Mesendoderm (in vitro differentiated cells): ENCODE results near the gene FAM78A. TPM values are rescaled to one million over a fixed set of nuclear protein-coding genes. Genes with fewer than 3 reads are reported as not detected.

Experiments
- DNase-seq: peaks from one replicate; pipeline ENCODE4 v3.0.0; 2013
- H2AK5ac ChIP-seq: 2 replicates; pipeline ENCODE4 v1.6.1; 2013; ENCODE audit warnings: low read length, inconsistent platforms
- H2BK120ac ChIP-seq: 2 replicates; pipeline ENCODE4 v1.6.1; 2013; ENCODE audit warnings: low read depth, mild to moderate bottlenecking, low read length, moderate library complexity, mixed read lengths
- H2BK15ac ChIP-seq: replicated peaks from 2 replicates; pipeline ENCODE4 v1.6.1; 2013; ENCODE audit warnings: low read depth, mild to moderate bottlenecking, moderate library complexity
- H2BK5ac ChIP-seq: 2 replicates; pipeline ENCODE4 v1.6.1; 2013; ENCODE audit warnings: low read length, inconsistent platforms
- H3K18ac ChIP-seq: 2 replicates; pipeline ENCODE4 v1.6.1; 2013; ENCODE audit warnings: mild to moderate bottlenecking, low read length, mixed read lengths
- H3K23ac ChIP-seq: one replicate; pipeline ENCODE4 v1.6.1; 2013; ENCODE audit warnings: low read length
- H3K27ac ChIP-seq: 2 replicates; pipeline ENCODE4 v1.5.1; 2013; ENCODE audit warnings: low read depth, mild to moderate bottlenecking, inconsistent platforms, low read length, moderate library complexity
- H3K27me3 ChIP-seq: 2 replicates; pipeline ENCODE4 v1.6.1; 2013; ENCODE audit warnings: low read length, control low read depth, mild to moderate bottlenecking, inconsistent platforms; ENCODE audit not compliant: insufficient read depth, poor library complexity
- H3K36me3 ChIP-seq: 2 replicates; pipeline ENCODE4 v1.6.1; 2013; ENCODE audit warnings: low read length, inconsistent platforms; ENCODE audit not compliant: control insufficient read depth, insufficient read depth
- H3K4ac ChIP-seq: one replicate; pipeline ENCODE4 v1.6.1; 2013; ENCODE audit warnings: low read depth, mild to moderate bottlenecking, low read length, moderate library complexity
- H3K4me1 ChIP-seq: 2 replicates; pipeline ENCODE4 v1.6.1; 2013; ENCODE audit warnings: low read depth, low read length, inconsistent platforms; ENCODE audit not compliant: control insufficient read depth
- H3K4me2 ChIP-seq: 2 replicates; pipeline ENCODE4 v1.6.1; 2013; ENCODE audit warnings: low read length
- H3K4me3 ChIP-seq: 2 replicates; pipeline ENCODE4 v1.5.1; 2013; ENCODE audit warnings: mild to moderate bottlenecking, low read length
- H3K56ac ChIP-seq: one replicate; pipeline ENCODE4 v1.6.1; 2013; ENCODE audit warnings: low read length
- H3K79me1 ChIP-seq: 2 replicates; pipeline ENCODE4 v1.6.1; 2013; ENCODE audit warnings: low read length, inconsistent platforms
- H3K79me2 ChIP-seq: 2 replicates; pipeline ENCODE4 v1.6.1; 2013; ENCODE audit warnings: mild to moderate bottlenecking, low read length; ENCODE audit not compliant: control insufficient read depth, insufficient read depth
- H3K9ac ChIP-seq: 2 replicates; pipeline ENCODE4 v1.6.1; 2013; ENCODE audit warnings: low read length, inconsistent platforms
- H4K5ac ChIP-seq: one replicate; pipeline ENCODE4 v1.6.1; 2013; ENCODE audit warnings: low read length
- H4K8ac ChIP-seq: one replicate; pipeline ENCODE4 v1.6.1; 2013; ENCODE audit warnings: low read depth, mild to moderate bottlenecking, control low read depth, low read length, moderate library complexity
- WGBS: extraction: QIAGEN DNeasy Blood & Tissue Kit; methylation state at CpG from one replicate; pipeline ENCODE4 v1.1.7; 2013; ENCODE audit warnings: low lambda C conversion rate, missing lambda C conversion rate; ENCODE audit not compliant: insufficient coverage; ENCODE audit errors: extremely low coverage; 5-methylcytosine and 5-hydroxymethylcytosine counted together
- polyA plus RNA-seq, 2 experiments: library from polyadenylated mRNA; stranded (reverse); fragments of 200-250 nt; gene quantifications; one replicate each; pipeline ENCODE4 v1.2.3, GENCODE V29; 2013

Gene FAM78A
- polyA plus RNA-seq (2013, experiment 1 of 2) = 0.32 TPM
- polyA plus RNA-seq (2013, experiment 2 of 2) = 0.28 TPM

GRCh38 chr9:131276094-131276888 is at the start of gene FAM78A:
Gene FAM78A (minus strand): TSS chr9:131276510. CDS start chr9:131276179, 331 bp downstream.
- H3K56ac ChIP-seq = peak within 1 kb of the TSS; percentile 49
- no peak within 1 kb of the TSS for H3K4me3 ChIP-seq
- no peak within 1 kb of the TSS for H2AK5ac ChIP-seq
- whole genome bisulfite sequencing = no CpG with 5 or more reads among the region's 76 CpGs
- H3K36me3 ChIP-seq = no peaks in the 10 kb centered on the region
- no peak within 1 kb of the TSS for H4K5ac ChIP-seq
- peak within 1 kb of the TSS; percentile 49 for H3K9ac ChIP-seq
- H3K4me1 ChIP-seq = no peaks in the 10 kb centered on the region
- H2BK5ac ChIP-seq = no peak within 1 kb of the TSS
- H2BK15ac ChIP-seq = no peak within 1 kb of the TSS
- no peak within 1 kb of the TSS for H3K4ac ChIP-seq
- no peak within 1 kb of the TSS for H2BK120ac ChIP-seq
- H3K23ac ChIP-seq = no peak within 1 kb of the TSS
- no peaks in the 10 kb centered on the region for H3K79me1 ChIP-seq
- DNase-seq = no peak
- H3K4me2 ChIP-seq = peak within 1 kb of the TSS; percentile 52
- peaks cover 6% of the 10 kb centered on the region for H3K27me3 ChIP-seq
- no peak within 1 kb of the TSS for H3K18ac ChIP-seq
- H3K79me2 ChIP-seq = no peaks in the 10 kb centered on the region
- no peak within 1 kb of the TSS for H4K8ac ChIP-seq
- H3K27ac ChIP-seq = no peak within 1 kb of the TSS

GRCh38 chr9:131324736-131325679 is 48.7 kb upstream of the FAM78A start:
- Histone ChIP-seq H3K9ac (no peak overlapping the region), H3K27me3 (no peaks in the 10 kb centered on the region), H2BK5ac (no peak overlapping the region), H3K4me1 (peaks cover 5% of the 10 kb centered on the region), H3K23ac (no peak overlapping the region), H2BK15ac (no peak overlapping the region), H3K4me3 (no peak overlapping the region), H3K79me2 (no peaks in the 10 kb centered on the region), H3K56ac (no peak overlapping the region), H2AK5ac (no peak overlapping the region), H3K18ac (no peak overlapping the region), H4K8ac (no peak overlapping the region), H3K27ac (no peak overlapping the region), H2BK120ac (no peak overlapping the region), H3K4me2 (no peak overlapping the region), H3K79me1 (no peaks in the 10 kb centered on the region), H3K36me3 (no peaks in the 10 kb centered on the region), H4K5ac (no peak overlapping the region), H3K4ac (no peak overlapping the region)
- no peak for DNase-seq
- no CpG with 5 or more reads among the region's 21 CpGs for WGBS

- no CpG with 5 or more reads among the region's 8 CpGs for WGBS
- no peaks in the 10 kb centered on the region for H3K4me1 ChIP-seq
- no peaks in the 10 kb centered on the region for H3K27me3 ChIP-seq
- no peaks in the 10 kb centered on the region for H3K79me1 ChIP-seq
- no peak overlapping the region for H3K4me2 ChIP-seq
- H2AK5ac ChIP-seq = no peak overlapping the region
- no peak overlapping the region for H4K8ac ChIP-seq
- no peak overlapping the region for H2BK5ac ChIP-seq
- H2BK120ac ChIP-seq = no peak overlapping the region
- H3K18ac ChIP-seq = no peak overlapping the region
- no peak overlapping the region for H3K4ac ChIP-seq
- no peak overlapping the region for H3K23ac ChIP-seq
- no peak overlapping the region for H2BK15ac ChIP-seq
- no peak overlapping the region for H3K4me3 ChIP-seq
- no peak overlapping the region for H4K5ac ChIP-seq
- no peaks in the 10 kb centered on the region for H3K79me2 ChIP-seq
- H3K27ac ChIP-seq = no peak overlapping the region
- no peak overlapping the region for H3K56ac ChIP-seq
- DNase-seq = no peak
- H3K36me3 ChIP-seq = no peaks in the 10 kb centered on the region
- no peak overlapping the region for H3K9ac ChIP-seq
Observed at GRCh38 chr9:131323629-131324028, 47.3 kb upstream of the FAM78A start.

GRCh38 chr9:131320031-131320685 is 43.8 kb upstream of the FAM78A start:
- no peak overlapping the region for H4K5ac ChIP-seq
- no peak overlapping the region for H3K4me2 ChIP-seq
- no peak overlapping the region for H2AK5ac ChIP-seq
- no peak overlapping the region for H2BK120ac ChIP-seq
- H2BK15ac ChIP-seq = no peak overlapping the region
- DNase-seq = no peak
- no peak overlapping the region for H3K27ac ChIP-seq
- H3K4me3 ChIP-seq = no peak overlapping the region
- H3K79me2 ChIP-seq = no peaks in the 10 kb centered on the region
- no peak overlapping the region for H3K9ac ChIP-seq
- no CpG with 5 or more reads among the region's 19 CpGs for whole genome bisulfite sequencing
- H3K36me3 ChIP-seq = no peaks in the 10 kb centered on the region
- H3K23ac ChIP-seq = no peak overlapping the region
- no peak overlapping the region for H3K18ac ChIP-seq
- H3K56ac ChIP-seq = no peak overlapping the region
- no peak overlapping the region for H3K4ac ChIP-seq
- no peaks in the 10 kb centered on the region for H3K79me1 ChIP-seq
- H2BK5ac ChIP-seq = no peak overlapping the region
- H3K4me1 ChIP-seq = no peaks in the 10 kb centered on the region
- no peak overlapping the region for H4K8ac ChIP-seq
- no peaks in the 10 kb centered on the region for H3K27me3 ChIP-seq

- H2BK120ac ChIP-seq = no peak overlapping the region
- no peak overlapping the region for H3K56ac ChIP-seq
- H4K5ac ChIP-seq = no peak overlapping the region
- H3K36me3 ChIP-seq = no peaks in the 10 kb centered on the region
- no peak overlapping the region for H4K8ac ChIP-seq
- no peak overlapping the region for H3K4me2 ChIP-seq
- no peak overlapping the region for H2BK5ac ChIP-seq
- no CpG with 5 or more reads among the region's 12 CpGs for WGBS
- H3K79me2 ChIP-seq = no peaks in the 10 kb centered on the region
- H2BK15ac ChIP-seq = no peak overlapping the region
- no peak overlapping the region for H3K9ac ChIP-seq
- no peaks in the 10 kb centered on the region for H3K4me1 ChIP-seq
- H3K27me3 ChIP-seq = no peaks in the 10 kb centered on the region
- no peak overlapping the region for H3K23ac ChIP-seq
- no peak overlapping the region for H2AK5ac ChIP-seq
- no peaks in the 10 kb centered on the region for H3K79me1 ChIP-seq
- no peak overlapping the region for H3K18ac ChIP-seq
- H3K4ac ChIP-seq = no peak overlapping the region
- no peak for DNase-seq
- no peak overlapping the region for H3K27ac ChIP-seq
- H3K4me3 ChIP-seq = no peak overlapping the region
Observed at GRCh38 chr9:131319486-131319885, 43.2 kb upstream of the FAM78A start.
